ENCODE measurements around the gene RNF103.

DNA sequence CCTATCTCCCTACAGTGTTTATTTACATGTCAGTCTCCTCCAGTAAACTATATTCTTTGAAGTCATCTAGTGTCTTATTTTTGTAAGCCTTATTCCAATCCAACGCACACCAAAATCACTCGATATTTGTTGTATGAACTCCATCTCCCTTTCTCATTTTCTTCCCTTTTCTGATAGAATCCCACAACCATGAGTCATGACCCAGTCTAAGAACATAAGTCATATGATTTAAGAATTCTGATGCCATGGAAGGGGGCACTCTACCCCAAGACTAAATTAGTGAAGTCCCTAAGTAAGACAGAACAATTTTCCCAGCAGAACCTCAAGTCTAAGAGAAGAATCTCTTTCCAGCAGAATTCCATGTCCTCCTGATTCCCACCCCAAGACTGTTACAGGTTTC lies 65.8 kb downstream of the RNF103 start:
- TF ChIP-seq, protein P1, sequence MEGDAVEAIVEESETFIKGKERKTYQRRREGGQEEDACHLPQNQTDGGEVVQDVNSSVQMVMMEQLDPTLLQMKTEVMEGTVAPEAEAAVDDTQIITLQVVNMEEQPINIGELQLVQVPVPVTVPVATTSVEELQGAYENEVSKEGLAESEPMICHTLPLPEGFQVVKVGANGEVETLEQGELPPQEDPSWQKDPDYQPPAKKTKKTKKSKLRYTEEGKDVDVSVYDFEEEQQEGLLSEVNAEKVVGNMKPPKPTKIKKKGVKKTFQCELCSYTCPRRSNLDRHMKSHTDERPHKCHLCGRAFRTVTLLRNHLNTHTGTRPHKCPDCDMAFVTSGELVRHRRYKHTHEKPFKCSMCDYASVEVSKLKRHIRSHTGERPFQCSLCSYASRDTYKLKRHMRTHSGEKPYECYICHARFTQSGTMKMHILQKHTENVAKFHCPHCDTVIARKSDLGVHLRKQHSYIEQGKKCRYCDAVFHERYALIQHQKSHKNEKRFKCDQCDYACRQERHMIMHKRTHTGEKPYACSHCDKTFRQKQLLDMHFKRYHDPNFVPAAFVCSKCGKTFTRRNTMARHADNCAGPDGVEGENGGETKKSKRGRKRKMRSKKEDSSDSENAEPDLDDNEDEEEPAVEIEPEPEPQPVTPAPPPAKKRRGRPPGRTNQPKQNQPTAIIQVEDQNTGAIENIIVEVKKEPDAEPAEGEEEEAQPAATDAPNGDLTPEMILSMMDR (IDR thresholded peaks at IDR 0.05): no peak
- no peak for TF ChIP-seq ZFX (IDR thresholded peaks at IDR 0.05; ENCODE audit: borderline replicate concordance)
